Putamen (tissue), 1 donor: ENCODE measurements around the gene FAM50B.

Experiments
- DNase-seq: peaks from one replicate; pipeline ENCODE4 v3.0.0-alpha.2; 2016; ENCODE audit warnings: low spot score

FAM50B gene

DNA sequence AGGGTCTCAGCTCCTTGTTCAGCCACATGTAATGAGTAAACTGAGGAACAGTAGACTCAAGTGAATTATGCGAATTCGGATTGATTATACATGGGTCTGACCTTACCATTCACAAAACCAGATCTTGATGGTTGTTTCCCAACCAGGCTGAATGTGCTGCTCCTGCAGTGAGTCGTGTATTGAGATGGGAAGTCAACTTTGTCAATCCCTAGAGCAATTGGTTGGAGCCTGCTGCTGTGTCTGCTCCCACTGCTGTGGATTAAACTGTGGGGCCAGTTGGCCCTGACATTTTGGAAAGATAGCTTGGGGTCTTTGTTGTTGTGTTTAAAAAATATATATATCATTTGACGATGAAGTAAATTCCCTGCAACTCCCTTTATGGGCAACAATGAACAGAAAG is 23.9 kb downstream of the FAM50B start:
- no peak for DNase-seq

DNA sequence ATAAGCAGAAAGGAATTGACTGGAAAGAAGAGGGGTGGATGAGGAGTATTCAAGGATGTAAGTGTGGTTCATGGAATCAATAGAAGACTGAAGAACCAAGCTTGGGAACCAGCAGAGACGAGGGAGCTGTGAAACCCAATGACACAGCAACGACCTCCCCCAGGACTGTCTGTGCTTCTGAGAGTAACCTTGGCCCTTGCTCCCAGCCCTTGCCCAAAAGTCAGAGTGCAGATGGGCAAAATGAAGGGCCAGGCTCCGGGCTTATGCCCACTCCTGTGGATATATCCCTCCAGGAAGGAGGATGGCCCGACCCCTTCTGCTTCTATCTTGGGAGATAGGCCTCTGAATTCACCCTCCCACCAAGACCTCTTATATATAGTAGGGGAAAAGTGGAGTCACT is 24.9 kb downstream of the FAM50B start:
- DNase-seq: no peak

DNA sequence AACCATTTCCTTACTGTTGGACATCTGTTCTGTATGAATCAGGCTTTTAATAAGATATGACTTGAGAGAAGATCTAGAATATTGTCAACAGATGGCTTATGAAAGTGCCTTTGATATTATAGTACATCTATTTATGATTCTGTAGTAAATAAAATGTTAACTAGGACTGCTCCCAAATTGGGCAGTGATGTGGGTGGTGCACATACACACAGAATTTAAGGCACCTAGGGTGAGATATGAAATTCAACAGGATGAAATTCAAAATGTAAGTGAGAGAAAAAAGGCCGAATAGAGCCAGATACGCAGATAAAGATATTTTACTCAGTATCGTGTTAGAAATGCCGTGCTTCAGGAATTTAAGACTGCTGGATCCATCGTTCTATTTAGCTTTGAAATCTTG is 26.3 kb downstream of the FAM50B start:
- no peak for DNase-seq

DNA sequence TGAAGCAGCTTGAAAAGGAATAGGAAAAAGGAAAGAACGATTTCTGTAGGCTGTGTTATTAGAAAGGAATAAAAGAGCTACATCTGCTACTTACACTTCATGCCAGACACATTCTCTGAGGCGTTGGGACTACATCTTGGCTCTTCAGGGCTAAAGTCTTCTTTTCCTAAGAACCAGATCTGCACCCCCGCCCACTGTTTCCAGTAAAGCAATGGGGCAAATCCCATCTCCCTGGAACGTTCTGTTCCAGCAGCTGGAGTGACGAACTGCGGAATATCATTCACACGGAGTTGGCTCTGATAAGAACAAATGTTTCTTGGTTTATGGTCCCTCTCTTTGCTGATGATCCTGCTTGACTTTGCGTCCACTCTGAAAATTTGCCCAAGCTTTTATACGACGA is 26.9 kb downstream of the FAM50B start:
- DNase-seq: no peak

DNA sequence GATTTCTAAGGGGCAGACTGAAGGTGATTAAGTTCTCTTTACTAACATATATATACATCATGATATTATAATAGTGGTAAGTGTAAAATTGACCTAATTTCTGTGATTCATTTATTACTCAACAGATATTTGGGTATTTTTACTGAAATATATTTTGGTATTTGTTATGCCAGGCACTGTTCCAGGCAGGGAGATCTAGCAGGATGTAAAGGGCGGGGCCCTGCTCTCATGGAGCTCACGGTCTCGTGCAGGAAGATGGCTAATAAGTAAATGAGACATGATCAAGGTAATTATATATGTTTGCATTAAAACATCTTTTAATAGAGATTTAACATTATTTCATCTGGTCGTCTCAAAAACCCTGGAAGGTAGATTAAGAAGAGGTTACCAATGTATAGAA is 27.7 kb downstream of the FAM50B start:
- no peak for DNase-seq

DNA sequence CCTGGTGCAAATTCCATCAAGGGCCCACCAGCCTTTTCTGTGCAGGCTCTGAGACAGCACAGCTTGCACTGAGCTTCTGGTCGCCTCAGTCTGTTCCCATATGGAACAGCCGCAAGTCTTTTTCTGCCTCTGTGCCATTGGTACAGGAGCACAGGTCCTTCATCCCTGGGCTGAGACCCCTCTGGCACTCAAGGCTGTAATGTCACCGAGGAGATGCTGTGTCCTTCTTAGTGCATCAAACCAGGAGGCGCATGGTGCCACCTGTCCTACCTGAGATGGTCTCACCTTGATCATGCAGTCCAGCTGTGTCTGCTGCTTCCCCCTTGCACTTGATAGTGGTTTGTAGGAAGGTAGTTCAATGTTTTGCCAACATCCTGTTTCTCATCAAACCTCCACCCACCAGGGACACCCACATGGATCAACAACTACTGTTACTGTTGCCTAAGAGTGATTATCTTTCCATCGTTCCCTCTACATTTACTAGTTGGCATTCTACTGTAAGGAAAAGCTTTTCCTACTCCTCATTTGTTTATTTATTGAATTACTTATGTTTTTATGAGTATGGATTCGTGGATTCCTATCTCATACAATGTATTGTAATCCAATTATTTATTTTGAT is 29.0 kb downstream of the FAM50B start:
- no peak for DNase-seq

DNA sequence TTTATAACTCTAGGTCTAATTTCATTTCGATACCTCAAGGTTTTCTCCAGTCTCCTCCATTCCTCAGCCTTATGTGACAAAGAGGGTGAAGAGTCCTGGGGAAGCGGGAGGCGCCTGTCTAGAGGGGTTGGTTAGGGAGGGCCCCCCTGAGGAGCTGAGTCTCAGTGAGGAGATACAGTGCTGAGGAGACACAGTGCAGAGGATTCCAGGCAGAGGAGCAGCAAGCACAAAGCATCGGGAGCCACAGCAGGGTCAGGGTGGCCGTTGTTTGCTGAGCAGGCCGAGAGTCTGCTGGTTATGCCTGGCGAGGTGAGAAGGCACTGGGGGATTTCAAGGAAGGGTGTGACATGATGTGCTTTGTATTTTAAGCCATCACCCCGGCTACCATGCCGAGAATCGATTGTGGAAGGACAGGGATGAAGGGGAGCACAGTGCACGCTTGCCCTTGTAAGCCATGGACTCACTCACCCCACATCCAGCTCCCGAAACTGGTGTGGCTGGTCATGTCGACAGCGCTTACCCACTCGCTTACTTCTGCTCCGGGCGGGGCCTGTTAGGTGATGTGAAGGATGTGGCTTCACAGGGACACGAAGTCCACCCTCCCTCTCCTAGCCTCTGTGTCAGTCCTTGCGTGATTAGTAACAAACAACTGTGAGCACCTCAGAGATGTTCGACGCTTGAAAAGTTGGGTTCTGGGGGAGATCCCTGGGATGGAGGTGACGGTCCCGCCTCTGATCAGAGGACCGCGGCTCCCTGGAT is 30.2 kb downstream of the FAM50B start:
- no peak for DNase-seq

DNA sequence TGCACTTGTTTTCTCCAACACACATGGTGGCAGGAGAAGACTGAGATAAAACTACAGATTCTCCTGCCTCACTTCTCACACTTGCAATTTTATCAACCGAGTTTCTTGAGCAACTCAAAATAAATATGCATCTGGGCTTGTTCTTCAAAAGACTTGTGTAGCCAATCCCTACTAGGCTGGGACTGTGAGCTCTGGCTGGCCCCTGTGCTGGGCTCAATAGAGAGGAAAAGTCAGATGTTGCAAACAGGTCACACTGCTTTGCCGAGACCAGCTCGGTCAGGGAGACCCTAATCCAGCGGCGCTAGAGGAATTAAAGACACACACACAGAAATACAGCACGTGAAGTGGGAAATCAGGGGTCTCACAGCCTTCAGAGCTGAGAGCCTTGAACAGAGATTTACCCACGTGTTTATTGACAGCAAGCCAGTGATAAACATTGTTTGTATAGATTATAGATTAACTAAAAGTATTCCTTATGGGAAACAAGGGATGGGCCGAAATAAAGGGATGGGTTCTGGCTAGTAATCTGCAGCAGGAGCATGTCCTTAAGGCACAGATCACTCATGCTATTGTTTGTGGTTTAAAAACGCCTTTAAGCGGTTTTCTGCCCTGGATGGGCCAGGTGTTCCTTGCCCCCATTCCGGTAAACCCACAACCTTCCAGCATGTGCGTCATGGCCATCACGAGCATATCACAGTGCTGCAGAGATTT is 32.7 kb downstream of the FAM50B start:
- DNase-seq: no peak

DNA sequence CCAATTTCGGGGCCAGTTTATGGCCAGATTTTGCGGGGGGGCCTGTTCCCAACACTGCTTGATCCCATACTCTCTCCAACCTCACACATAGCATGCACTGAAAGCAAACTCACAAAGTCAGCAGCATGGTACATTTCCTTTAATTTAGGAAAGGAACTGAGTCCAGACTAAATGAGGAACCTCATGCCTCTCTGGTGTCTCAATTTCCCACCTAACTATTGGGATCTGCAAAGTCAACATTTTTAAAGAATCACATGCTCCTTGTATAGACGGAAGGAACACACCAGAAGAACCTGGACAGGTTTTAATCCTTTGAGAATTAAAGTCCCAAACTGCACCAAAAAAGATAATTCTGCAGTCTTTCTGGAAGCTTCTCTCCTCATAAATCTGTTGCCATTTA is 33.3 kb downstream of the FAM50B start:
- DNase-seq: no peak

DNA sequence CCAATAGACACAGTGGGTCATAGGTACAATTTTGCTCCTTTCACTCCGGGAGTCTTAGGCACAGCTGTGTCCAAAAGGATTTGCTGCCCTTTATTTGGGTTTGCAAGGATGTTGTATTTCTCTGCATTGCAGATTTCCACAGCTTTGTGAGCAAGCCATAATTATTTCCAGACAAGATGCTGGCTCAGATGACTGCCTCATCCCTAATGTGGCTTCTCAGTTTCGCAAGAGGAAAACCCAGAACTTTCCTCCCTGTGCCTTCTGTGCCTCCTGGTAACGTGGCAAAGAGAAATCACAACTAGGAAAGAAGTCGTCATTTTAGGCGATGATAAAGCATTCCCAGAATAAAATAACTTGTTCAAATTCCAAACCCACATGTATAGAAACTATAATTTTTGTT is 33.7 kb downstream of the FAM50B start:
- DNase-seq: no peak

DNA sequence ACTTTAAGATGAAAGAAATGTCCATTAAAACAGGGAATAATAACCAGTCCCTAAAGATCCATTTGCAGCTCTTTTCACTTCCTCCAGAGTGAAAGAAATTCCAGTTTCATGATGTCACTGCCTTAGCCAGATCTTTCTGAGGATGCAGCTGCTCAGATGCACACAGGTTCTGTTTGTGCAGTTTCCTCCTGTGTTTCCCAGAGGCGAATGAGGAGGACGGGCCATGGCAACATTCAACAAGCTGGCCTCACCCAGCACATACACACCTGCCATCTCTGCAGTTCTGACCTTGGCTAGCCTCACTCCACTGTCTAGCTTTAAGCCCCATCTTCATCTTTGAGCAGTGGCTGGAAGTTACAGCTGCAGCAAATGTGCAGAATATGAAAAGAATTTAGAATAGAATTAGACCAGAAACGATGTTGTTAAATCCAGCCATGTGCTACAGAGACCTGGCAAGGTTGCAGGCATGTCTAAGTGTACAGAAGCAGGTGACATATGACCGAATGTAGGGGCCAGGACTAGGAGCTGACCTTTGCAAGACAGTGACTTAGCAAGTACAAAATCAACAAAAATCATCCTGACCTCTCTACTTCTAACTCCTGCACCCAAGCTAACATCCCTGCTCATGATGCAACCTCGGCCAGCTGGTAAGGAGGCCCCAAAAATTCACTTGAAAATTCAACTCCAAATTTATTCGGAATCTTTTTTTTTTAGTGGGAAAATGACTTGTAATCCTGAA is 35.0 kb downstream of the FAM50B start:
- no peak for DNase-seq

DNA sequence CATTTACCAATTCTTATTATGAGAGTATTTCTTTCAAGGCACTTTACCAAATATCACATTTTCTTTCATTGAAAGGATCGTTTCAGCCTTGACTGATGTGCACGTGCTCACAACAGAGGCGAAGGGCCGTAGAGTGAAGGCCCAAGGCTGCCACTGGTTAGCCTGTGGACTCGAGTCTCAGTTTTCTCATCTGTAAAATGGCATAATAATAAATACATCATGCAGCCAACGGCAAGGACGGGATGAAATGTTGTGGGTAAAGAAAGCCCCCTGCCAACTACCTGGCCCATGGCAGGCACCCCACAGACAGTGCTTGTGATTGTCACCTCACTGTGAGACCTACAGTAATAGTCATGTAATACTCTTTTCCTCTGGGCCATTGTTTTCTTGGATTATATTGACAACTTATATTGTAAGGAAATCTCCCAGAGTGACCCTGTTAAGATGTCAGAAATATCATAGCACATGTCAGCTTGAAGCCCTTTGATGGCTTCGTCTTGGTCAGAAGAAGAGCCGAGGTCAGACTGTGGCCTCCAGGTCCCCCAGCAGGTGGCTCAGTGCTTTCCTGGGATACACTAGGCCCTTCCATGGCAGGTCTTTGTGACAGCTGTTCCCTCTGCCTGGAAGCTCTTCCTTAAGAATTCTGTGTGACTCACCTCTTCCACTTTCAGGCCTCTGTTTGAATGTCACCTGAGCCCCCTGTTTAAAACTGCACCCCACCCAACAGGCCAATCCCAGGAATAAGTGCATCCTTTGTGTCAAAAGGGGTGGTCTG is 36.3 kb downstream of the FAM50B start:
- DNase-seq: no peak

DNA sequence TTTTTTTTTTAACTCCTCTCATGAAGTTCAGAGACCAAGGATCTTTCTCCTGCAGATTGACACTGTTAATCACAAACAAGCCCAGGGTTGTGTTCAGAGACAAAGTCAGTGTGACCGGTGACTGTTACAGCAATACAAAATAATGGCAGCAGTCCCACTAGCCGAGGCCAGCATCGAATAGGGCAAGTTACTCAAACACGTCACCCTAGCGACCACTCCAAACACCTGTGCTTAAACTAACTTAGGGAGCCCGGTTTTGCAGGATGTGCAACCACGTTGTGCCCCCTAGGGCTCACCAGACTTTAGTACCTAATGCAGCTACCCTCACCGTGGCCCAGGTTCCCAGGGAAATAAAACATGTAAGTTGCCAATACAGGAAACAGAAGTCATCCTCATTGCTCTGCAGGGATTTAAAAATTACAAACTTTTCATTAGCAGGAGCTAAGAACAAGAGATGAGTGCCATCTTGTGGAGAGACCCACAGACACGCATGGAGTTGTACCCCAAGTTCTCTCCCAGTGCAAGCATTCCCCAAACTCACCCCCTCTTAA is 38.1 kb downstream of the FAM50B start:
- no peak for DNase-seq

DNA sequence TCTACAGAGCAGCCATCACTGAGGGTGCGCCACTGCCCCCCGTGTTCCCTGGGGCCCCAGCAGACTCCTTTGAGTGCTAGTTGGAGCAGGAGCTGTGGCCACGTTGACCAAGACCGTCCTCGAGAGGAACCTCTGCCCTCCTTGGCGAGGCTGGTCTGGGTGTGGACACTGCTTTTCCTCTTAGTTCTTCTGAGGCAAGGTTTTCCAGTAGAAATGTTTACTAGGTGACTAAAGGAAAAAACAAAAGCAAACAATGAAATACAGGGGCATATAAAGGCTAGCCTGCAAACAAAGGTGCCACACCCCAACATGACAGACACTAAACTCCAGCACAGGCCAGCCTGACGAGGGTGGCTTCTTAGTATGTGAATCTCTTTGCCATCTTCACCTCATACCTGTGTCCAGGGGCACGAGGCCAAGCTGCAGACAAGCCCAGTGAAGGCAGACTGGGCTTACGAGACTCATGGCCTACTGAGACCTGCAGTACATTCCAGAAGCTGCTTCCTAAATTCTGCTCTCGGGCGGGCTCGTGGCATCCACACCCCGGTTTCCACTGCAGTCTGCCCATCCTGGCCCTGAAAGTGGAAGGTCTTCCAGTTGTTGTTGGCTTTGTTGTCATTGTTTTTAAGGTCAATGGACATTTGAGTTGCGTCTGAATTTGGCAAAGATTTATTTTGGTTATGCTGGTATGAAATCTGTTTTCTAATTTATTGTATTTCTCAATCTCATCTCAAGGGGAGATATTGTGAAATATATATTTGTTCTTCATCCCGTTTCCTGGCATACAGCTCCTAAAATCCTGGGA is 39.2 kb downstream of the FAM50B start:
- no peak for DNase-seq

DNA sequence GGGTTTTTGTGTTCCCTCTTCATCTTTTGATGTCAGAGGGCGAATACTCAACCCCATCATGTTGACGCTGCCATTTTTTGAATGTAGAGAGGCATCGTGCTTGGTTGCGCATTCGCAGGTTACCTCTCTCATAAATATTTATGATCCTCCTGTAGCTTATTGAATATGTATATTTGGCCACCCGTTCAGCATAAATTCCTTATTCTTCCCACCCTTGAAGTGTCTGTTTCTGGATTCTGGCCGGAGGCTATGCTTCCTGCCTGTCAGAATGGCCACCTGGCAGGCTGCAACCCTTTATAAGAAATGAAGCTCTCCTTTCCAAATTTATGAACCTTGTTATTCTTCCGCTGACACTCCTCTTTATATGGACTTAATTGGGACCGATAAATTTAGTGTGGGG is 40.9 kb downstream of the FAM50B start:
- no peak for DNase-seq

DNA sequence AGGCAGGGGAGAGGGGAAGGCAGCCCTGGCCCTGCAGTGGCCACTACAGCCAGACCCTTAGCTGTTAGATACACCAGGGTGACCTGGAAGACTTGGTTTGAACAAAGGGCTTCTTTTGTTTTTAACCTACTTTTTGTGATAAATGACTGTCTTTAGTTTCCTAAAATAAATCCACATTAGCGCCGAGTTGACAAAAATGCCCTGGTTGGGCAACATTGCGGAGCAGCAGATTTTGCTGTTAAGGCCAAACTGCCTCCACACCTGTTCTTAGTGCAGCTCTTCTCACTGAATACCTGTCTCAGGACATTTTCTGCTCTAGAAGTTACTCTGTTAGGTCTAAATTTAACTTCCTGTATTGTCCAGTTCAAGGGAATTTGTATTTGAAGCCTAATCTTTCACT is 42.7 kb downstream of the FAM50B start:
- no peak for DNase-seq

DNA sequence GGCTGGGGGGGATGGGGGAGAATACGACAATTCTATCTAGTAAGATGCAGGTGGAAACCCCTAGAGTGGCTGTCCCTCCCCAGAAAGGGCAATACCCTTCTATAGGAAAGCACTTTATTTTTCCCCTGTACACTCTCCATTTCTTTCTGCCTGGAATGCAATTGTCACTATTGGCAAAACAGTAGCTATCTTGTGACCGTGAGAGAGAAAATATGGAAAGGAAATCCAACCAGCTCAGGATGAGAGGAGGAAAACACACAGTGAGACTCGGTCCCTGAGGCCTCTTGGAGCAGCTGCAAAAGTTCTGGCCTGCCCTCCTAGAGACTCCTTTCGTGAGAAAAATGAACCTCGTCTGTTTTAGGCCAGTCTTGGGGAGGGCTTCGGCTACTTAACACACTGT is 43.4 kb downstream of the FAM50B start:
- DNase-seq: no peak

DNA sequence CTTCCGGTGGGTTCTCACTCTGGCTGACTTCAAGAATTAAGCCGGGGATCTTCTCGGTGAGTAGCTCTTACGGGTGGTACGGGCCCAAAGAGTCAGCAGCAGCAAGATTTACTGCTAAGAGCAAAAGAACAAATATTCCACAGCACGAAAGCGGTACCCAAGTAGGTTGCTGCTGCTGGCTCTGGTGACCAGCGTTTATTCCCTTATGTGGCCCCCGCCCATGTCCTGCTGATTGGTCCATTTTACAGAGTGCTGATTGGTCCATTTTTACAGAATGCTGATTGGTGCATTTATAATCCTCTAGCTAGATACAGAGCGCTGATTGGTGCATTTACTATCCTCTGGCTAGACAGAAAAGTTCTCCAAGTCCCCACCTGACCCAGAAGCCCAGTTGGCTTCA is 44.3 kb downstream of the FAM50B start:
- no peak for DNase-seq

DNA sequence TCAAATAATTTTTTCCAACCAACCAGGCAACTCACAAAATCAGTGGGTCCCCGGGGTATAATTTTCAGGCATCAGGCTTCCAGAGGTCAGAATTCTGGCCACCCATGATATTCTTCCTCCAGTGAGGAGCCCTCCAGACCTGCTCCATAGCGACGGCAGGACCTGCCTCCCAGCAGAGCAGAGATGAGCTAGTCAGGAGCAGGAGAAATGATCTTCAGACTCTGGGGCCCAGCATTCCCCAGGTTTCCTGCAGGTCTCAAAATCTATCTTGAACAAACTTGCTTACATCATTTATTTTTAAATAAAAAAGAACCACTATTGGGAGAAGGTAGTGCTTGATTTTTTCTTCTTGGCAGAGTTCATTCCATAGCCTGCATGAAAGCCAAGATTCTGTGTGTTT is 44.7 kb downstream of the FAM50B start:
- DNase-seq: no peak

DNA sequence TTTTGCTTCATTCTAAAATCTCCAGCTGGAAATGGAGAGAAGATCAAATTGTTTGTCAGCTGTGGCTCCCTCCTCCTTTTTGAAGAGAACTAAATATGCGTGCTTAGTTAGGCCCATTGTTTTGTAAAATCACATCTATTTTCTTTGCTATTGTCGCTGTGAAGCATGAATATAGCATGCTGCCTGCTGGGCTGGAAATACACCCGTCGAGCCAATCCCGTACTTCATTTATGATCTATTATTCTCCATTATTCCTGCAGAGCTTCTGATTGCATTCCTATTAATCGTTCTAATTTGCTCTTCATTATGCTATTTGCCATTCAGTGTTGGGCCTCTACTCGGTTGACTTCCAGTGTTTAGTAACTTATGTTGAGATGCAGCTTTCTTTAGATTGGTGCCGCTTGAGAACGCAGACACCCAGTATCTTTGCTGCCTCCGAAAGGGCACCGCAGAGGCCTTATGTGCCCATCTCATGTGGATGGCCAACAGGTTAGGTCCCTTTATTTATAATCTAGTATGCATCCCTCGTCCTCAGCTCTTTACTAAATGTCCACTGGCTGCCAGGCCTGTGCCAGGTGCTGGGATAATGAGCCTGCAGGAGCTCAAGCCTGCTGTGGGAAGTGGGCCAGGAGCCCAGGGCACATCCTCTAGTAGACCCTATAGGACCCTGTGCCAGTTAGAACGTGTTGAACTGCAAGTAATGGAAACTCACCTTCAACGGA is 45.6 kb downstream of the FAM50B start:
- DNase-seq: no peak
